Measurements from ENCODE around the gene ATG14.
"Not testable (repeated sequence)": the region's sequence is repeated elsewhere in the genome, so short reads cannot be mapped to it uniquely, and the experiment has no call there.

ATG14 gene

DNA sequence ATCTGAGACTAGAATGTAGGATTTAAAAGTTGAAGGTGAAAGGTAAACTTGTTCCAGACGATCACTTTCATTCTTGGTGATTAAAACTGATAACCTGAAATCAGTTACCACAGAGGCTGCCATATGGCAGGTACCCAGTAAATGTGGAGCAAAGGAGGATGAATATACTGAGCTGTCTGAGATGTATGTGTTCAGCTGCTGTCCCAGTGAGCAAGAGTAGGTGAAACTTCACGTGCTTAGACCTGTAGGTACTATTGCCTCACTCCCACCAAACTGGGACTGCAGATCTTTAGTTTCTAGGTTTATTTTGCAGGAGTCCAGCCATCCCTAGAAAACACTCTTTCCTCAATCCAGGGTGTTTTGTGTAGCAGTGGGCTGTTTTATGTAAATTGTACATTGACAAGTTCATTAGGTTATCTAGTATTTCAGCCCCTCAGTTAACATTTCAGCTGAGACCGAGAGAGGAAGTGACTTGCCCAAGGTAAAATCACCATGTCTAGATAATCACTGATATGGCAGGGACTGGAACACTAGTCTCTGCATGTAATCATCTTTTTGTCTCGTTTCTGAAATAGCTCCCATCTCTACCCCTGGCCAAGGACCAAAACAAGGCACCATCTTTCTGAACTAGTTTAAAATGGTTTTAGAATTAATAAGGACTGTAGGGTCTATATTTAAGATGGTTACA lies 62.7 kb downstream of the ATG14 start:
- DNase-seq, result no peak

DNA sequence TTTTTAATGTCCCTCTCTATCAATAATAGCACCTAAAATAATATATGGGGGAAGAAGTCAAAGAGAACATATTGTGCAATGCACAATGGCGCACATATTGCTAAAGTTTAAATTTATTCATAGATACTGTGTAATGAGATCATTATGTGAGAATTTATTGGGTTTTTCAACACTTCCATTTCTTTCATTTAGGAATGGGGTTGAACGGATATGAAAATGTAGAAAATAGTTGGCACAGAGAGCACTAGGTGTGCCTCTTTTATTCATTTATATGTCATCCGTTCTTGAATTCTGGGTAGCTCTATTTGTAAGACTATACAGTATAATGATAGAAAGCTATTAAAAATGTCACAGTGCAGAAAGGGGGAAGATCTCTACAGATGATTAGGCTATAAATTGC lies 63.9 kb downstream of the ATG14 start:
- no peak for DNase-seq

DNA sequence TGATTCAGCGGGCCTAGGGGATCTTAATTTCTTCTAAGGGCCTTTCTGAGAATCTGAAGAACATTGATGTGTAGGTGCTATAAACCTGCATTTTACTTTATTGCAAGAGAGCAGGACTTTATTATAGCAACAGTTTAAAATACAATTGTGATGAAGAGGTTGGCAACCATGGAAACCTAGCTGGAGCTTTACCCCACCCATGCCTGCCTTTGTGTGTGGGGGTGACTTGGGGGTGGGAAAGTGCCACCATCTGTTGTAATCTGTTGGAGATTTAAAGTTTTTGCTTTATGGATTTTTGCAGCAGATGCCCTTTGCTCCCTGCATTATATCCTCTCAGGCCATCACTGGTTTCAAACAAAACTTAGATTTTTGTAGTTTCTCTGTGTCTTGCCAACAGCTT lies 64.6 kb downstream of the ATG14 start:
- DNase-seq, result no peak

DNA sequence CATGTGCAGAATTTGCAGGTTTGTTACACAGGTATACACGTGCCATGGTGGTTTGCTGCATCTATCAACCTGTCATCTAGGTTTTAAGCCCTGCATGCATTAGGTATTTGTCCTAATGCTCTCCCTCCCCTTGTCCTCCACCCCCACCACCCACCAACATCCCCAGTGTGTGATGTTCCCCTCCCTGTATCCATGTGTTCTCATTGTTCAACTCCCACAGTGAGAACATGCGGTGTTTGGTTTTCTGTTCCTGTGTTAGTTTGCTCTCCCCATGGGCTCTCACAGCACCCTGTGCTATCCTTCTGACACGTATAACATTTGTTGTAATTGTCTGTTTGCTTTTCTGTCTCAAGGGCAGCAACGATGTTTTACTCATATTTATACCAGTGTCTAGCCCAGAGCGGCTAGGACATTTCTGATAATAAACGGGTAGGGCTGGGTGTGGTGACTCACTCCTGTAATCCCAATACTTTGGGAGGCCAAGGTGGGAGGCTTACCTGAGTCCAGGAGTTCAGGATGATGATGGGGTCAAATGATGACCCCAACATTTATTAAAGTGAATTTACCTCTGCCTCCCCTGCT lies 67.0 kb downstream of the ATG14 start:
- DNase-seq, result not testable (repeated sequence)

DNA sequence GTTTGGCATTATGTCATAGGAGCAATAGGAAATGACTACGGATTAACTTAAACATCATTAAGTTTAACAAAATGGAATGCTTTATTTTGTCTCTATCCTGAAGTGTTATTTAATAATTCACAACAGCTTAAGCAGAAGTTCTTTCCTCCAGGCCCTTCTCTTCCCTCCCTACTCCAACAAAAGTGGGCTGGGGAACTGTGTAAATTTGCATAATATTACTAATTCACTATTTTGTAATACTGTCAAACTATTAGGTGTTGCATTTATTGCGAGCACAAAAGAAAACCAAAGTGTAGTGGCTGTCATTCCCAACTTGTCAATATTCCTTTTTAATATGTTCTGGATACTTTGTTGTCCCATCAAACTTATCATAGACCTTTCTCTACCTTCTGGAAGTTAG lies 69.8 kb downstream of the ATG14 start:
- DNase-seq, result no peak

DNA sequence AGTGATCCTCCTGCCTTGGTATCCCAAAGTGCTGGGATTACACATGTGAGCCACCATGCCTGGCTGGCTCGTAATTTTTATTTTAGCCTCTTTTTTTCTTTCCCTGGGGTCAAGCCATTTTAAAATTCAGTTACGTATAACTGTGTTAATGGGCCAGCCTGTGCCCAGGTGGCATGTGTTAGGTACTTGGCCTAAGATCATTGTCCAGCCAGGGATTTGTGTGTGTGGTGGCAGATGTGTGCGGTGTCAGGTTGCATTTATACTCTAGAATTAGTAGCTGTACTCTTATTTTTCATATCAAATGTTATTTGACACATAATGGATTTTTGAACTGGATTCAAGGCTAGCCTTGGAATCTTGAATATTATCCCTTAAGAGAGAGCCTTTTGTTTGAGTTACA lies 71.1 kb downstream of the ATG14 start:
- no peak for DNase-seq

DNA sequence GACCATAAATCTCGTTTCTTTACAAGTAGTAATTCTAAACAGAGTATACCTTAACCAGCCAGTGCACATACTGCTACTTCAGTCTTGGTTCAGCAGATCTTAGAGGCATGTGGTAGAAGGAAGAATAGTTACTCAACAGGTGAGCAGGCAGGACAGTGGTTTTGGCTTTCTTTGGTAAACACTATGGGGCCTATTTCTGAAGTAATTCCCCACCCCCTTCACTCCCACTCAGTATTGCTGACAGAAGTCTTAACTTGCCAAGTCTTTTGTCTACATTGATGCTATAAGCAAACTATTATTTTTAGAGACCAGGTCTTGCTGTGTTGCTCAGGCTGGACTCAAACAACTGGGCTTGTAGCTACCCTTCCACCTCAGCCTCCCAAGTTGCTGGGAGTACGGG lies 71.9 kb downstream of the ATG14 start:
- DNase-seq, result peak; percentile 49

DNA sequence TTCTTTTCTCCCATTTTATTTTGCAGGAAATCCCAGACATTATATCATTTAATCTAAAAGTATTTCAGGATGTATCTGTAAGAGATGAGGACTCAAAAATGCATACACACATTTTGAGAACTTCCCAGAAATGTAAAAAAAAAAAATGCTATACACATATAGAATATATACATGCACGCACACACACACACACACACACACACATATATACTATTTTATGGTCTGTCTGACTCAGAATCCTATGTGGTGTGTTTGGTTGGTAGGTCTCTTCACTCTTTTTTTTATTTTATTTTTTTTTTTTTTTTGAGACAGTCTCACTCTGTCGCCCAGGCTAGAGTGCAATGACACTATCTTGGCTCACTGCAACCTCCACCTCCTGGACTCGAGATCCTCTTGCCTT lies 74.9 kb downstream of the ATG14 start:
- DNase-seq, result peak; percentile 22

DNA sequence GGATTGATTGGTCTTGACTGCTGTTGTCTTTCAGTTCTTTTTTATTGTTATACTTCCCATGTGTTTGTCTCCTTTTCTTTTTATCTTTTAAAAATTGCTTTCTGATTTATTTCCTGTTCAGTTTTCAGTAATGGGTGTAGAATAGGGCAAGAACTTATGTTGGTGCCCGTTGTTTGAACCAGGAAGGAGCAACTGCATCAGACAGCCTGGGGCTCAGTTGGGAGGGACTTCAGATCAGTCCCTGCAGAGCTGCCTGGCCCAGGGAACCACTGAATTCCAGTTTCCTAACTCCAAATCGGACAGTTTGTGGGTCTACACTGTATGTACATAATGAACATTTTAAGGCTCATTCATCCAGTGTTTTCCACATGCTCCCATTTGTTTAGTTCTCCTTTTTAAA lies 75.5 kb downstream of the ATG14 start:
- DNase-seq, result no peak

DNA sequence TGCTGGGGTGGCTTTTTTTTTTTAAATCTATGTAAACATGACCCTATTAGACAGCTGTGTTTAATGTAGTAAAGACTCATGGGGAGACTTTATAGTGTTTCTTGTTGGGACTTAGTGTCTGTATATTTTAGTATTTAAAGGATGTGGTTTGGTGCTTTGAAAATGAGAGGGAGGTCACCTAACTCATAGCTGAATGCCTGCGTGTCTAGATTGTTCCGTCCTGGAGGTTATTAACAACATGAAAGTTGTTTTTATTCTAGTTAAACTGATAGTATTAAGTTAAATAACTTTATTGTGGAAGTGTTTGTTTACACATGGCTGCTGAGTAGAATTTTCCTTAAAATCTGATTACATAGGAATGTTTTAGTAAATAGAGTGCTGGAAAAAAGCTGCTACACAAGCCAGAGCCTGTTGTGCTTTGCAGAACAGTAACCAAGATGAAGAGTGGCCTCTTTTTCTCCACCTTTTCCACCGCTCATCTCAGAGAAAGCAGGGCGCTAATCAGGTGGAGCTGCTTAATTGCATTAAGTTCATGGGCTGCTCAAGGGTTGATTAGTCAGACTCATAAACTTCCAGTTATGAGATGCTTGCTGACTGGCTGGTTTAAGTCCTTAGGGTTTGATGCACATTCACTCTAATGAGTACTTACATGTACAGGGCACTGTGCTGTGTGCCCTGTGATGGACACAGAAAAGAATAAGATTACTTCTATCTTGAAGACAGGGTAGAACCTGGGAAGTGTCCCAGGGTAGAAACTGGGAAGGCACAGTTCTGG lies 77.7 kb downstream of the ATG14 start:
- DNase-seq, result peak; percentile 26

DNA sequence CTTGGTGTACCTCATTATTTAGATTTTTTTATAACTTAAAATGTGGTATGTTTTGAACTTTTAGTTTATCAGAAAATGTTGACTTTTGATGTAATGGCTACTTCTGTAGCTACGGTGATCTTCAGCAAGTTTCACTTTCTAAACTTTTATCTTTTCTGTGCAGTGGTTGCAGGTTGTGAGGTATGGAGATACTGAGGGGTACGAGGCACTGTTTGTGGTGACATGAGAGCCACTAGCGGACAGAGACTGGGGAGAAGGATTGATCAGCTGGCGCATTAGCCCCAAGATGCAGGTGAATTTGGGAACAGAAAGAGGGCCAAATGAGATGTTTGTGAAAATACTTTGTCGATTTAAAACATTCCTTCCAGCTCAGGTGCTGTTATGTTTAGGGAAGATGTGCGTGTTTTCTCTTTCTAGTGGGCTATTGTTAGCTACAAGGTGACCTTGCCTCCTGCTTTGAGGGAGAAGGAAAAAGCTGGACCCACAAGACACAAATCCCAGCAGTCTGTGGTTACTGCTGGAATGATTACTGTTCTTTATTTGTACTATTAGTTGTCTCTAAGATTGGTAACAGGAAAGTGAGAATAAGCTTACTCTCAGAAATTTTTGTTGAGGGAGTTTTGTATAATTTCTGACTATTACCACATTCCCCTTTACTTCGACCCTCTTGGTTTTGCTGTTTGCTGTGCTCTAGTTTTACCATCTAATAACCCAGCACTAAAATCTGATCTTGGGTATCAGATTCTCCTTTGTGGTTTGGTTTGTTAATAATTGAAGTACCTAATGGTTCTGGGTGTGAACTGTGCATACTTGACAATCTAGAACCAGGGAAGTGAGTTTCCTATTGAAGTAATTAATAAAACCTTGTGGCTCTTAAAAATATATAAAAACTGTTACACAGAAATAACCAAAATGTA lies 78.7 kb downstream of the ATG14 start:
- DNase-seq, result peak; percentile 24

DNA sequence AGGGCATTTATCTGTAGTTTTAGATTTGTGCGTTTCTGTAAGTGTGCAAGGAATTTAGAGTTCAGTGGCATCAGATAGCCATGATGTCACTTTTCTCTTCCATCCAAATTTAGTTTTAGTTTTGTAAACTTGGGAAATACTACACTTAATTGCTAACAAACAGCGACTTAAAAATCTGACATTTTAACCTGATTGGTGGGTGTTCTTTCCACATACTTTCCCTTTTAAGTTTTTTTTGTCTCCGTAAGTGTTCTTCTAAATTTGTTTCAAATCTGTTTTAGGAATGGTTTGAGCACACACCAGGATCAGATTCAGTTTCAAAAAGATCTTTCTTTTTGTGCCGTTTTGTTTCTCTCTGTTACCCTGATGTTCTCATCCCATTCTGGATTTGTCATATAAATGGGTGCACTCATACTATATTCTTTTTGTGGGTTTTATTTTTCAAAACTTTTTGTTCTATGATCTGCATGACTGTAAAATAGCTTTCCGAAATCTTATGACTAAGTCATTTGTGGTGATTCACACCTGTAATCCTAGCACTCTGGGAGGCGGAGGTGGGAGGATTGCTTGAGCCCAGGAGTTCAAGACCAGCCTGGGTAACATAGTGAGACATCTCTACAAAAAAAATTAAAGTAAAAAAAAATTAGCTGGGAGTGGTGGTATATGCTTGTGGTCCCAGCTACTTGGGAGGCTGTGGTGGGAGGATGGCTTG lies 81.5 kb downstream of the ATG14 start:
- peak; percentile 74 for DNase-seq

DNA sequence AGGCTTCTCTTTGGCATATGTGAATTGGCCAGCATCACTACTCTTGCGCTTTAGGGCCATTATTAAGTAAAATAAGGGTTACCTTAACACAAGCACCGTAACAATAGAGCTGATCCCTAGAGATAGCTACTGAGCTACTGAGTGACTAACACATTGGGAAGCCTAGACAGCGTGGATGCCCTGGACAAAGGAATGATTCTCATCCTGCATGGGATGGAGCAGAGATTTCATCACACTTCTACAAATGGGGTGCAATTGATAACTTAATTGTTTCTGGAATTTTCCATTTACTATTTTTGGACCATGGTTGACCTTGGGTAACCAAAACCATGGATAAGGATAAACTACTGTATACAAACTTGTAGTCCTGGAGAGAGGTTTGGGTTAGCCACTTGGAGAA lies 83.3 kb downstream of the ATG14 start:
- DNase-seq, result no peak

DNA sequence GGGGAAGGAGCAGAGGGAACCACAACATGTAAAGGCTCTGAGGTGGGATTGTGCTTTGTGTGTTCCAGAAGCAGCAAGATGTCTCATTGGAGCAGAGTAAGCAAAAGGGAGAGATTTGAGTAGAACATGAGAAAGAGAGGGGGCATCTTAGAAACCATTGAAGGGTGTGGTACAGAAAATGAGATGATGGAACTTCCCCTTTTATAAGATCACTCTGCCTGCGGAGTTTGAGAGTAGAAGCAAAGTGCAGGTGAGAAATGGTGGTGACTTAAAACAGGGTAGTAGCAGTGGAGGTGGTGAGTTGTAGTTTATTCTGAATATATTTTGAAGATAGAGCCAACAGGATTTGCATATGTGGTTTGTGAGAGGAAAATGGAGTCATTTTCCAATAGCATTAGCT lies 84.5 kb downstream of the ATG14 start:
- no peak for DNase-seq

DNA sequence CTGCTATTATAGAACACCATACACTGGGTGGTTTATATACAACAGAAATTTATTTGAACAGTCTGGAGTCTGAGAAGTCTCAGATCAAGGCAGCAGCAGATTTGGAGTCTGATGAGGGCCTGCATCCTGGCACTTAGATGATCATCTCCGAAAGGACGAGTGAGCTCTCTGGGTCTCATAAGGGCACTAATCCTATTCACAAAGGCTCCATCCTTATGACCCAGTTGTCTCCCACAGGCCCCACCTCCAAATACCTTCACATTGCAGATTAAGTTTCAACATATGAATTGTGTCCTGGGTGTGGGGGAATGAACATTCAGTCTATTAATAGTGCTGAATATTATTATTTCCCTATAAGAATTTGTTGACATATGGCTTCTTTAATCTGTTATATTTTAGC lies 86.8 kb downstream of the ATG14 start:
- DNase-seq, result no peak

DNA sequence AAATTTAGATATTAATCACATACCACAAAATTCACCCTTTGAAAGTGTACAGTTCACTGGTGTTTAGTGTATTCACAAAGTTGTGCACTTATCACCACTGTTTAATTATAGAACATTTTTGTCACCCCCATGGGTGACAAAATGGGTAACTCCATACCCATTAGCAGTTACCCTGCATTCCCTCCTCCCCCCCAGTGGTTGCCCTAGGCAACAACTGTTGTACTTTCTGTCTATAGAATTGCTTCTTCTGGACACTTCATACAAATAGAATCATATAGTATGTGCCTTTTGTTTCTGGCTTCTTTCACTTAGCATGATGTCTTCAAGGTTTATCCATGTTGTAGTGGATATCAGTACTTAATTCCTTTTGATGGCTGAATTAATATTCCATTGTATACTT lies 87.7 kb downstream of the ATG14 start:
- no peak for DNase-seq

DNA sequence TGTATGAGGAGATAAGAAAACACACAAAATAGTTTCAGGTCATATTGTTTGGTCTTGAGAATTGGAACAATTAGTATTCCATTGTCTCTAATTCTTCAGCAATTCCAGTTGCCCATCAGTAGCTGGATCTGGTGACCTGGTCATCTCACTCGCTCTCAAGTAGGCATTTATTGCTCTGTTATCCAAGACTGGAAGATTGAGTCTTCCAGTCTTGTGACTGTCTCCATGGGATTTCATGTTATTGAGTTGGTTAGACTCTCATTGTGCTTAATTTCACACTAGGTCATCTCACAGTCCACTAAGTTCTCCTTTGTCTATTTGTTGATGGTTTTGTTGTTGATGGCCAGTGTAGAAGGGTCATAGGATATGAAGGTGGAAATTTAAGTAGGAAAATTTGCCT lies 92.9 kb downstream of the ATG14 start:
- no peak for DNase-seq

DNA sequence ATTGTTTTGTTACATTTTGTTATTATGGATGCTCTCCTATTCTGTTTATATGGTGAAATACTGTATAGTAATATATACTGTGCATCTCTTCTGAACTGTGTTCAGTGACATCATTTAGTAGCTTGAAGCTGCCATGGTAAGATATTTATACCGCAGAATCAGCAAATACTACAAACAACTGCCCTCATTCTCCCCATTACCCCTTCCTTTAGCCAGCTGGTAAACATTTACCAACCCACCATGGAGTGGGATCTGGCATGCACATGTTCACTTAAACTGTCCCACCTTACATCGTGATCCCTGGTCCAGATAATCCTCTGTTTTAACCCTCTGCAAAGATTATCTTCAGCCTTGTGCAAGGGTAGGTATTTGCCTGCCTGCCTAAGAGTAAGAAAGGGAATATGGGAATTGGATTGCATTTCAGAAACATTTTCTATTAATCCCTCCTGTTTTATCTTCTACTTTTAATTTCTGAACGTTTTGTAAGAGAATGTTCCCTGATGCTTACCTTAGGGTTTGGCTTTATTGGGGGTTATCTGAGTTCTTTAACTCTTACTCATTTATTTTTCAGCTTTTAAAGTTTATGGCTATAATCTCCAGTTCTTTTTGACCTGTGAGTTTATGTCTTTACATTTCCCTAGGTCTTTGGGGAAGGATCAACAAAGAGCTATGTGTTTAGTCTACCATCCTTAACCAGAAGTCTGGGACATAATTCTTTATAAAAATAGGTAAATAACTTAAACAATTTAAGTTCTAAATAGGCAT lies 93.9 kb downstream of the ATG14 start:
- no peak for DNase-seq

DNA sequence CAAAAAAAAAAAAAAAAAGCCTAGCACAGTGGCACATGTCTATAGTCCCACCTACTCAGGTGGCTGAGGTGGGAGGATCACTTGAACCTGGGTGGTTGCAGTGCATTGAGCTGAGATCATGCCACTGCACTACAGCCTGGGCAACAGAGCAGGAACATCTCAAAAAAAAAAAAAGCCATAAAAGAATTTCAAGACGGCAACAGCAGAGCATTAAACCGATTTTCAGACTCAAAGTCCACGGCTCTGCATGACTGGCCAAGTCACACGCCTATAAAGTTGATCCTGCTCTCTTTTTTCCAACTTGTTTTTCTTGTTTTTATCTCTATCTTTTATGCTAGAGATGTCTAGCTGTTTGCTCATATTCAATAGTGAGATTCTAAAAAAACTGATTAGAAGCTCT lies 95.1 kb downstream of the ATG14 start:
- no peak for DNase-seq

Data from activated CD4-positive, alpha-beta T cell treated with anti-CD3 and anti-CD28 coated beads for 48 hours (primary cell).